Measurements from ENCODE around the gene ABCD2.

ABCD2 gene

DNA sequence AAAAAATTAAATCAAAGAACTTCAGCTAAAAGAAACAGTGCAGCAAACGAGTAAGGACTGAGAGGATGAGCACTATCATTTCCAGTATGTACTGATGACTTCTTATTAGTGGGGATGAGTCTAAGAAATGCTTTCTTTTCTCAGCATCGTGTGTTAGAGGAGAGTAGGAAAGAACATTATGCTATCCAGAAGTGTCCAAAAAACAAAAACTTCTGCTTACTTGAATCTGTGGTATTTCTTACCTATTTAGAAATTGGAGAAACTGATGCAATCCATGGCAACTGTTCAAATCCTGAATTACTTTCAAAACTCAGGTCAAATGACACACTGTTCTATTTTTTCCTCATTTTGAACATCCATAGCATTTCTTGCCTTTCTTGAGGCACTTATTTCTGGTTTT is 23.7 kb downstream of the ABCD2 start:
- no peak for TF ChIP-seq POLR2AphosphoS5 (IDR thresholded peaks at IDR 0.05; ENCODE audit: low read depth, low read length)
- TF ChIP-seq TAF1 (IDR thresholded peaks at IDR 0.05; ENCODE audit: borderline replicate concordance, insufficient read depth, low read length): no peak
- TF ChIP-seq SIN3A (IDR thresholded peaks at IDR 0.05; ENCODE audit: borderline replicate concordance, insufficient read depth, low read length): no peak
- TF ChIP-seq FOXP2 (optimal IDR thresholded peaks at IDR 0.05; ENCODE audit: borderline replicate concordance, extremely low read depth, extremely low read length, insufficient read depth): no peak

DNA sequence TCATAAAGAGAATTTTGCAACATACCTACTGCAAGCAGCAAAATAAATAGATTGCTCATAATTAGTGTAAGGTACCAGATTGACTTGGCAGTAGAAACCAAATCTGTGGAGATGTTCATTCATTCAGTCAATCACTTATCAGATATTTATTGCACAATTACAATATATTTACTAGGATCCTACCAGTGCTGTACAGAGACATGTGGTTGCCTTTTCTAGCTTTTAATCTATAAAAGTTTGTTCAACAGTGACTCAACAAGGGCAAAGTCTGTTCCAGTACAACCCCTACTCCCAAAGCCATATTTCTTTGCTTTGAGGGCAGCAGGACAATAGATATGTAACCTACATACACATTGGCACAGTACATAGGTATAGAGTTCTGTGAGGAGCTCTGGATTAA is 27.3 kb downstream of the ABCD2 start:
- TF ChIP-seq, protein P1, sequence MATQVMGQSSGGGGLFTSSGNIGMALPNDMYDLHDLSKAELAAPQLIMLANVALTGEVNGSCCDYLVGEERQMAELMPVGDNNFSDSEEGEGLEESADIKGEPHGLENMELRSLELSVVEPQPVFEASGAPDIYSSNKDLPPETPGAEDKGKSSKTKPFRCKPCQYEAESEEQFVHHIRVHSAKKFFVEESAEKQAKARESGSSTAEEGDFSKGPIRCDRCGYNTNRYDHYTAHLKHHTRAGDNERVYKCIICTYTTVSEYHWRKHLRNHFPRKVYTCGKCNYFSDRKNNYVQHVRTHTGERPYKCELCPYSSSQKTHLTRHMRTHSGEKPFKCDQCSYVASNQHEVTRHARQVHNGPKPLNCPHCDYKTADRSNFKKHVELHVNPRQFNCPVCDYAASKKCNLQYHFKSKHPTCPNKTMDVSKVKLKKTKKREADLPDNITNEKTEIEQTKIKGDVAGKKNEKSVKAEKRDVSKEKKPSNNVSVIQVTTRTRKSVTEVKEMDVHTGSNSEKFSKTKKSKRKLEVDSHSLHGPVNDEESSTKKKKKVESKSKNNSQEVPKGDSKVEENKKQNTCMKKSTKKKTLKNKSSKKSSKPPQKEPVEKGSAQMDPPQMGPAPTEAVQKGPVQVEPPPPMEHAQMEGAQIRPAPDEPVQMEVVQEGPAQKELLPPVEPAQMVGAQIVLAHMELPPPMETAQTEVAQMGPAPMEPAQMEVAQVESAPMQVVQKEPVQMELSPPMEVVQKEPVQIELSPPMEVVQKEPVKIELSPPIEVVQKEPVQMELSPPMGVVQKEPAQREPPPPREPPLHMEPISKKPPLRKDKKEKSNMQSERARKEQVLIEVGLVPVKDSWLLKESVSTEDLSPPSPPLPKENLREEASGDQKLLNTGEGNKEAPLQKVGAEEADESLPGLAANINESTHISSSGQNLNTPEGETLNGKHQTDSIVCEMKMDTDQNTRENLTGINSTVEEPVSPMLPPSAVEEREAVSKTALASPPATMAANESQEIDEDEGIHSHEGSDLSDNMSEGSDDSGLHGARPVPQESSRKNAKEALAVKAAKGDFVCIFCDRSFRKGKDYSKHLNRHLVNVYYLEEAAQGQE (IDR thresholded peaks at IDR 0.05; ENCODE audit: insufficient read depth in 1 of 2, low read depth in 2 of 2, low read length in 2 of 2): no peak
- TF ChIP-seq POLR2AphosphoS5 (IDR thresholded peaks at IDR 0.05; ENCODE audit: low read depth, low read length): no peak
- no peak for TF ChIP-seq FOXP2 (optimal IDR thresholded peaks at IDR 0.05; ENCODE audit: borderline replicate concordance, extremely low read depth, extremely low read length, insufficient read depth)
- no peak for TF ChIP-seq SIN3A (IDR thresholded peaks at IDR 0.05; ENCODE audit: borderline replicate concordance, insufficient read depth, low read length)

DNA sequence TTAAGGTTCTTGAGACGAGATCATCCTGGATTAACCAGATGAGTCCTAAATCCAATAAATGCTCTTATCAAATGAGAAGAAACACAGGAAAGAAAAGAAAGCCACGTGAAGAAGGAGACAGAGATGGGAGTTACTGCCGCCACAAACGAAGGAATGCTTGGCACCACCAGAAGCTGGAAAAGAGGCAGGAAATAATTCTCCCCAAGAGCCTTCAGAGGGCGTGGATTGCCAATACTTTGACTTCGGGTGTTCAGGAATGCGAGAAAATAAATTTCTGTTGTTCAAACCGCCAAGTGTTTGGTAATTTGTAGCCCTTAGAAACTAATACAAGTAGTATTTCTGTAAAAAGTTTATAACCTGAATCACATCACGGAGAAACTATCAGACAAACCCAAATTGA is 31.3 kb downstream of the ABCD2 start:
- TF ChIP-seq, protein P1 (IDR thresholded peaks at IDR 0.05; ENCODE audit: insufficient read depth in 1 of 2, low read depth in 2 of 2, low read length in 2 of 2): no peak
- TF ChIP-seq TAF1 (IDR thresholded peaks at IDR 0.05; ENCODE audit: borderline replicate concordance, insufficient read depth, low read length) (no peak), SIN3A (IDR thresholded peaks at IDR 0.05; ENCODE audit: borderline replicate concordance, insufficient read depth, low read length) (no peak), FOXP2 (optimal IDR thresholded peaks at IDR 0.05; ENCODE audit: borderline replicate concordance, extremely low read depth, extremely low read length, insufficient read depth) (no peak), POLR2AphosphoS5 (IDR thresholded peaks at IDR 0.05; ENCODE audit: low read depth, low read length) (no peak)

DNA sequence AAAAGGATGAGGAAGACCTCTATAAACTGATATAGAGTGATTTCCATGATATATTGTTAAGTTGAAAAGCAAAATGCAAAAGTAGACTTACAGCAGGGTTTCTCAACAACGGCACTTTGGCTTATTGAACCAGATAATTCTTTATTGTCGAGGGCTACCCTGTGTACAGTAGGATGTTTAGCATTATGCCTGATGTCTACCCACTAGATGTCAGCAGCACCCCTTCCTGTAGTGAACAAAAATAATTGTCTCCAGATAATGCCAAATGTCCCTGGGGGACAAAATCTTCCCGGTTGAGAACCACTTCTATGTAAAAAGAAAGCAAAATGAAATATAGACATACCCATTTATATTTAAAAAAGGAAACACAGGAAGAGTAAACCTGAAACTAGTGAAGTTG is 32.4 kb downstream of the ABCD2 start:
- TF ChIP-seq FOXP2 (optimal IDR thresholded peaks at IDR 0.05; ENCODE audit: borderline replicate concordance, extremely low read depth, extremely low read length, insufficient read depth): no peak
- TF ChIP-seq, protein P1 (IDR thresholded peaks at IDR 0.05; ENCODE audit: insufficient read depth in 1 of 2, low read depth in 2 of 2, low read length in 2 of 2): no peak
- TF ChIP-seq TAF1 (IDR thresholded peaks at IDR 0.05; ENCODE audit: borderline replicate concordance, insufficient read depth, low read length): no peak
- no peak for TF ChIP-seq POLR2AphosphoS5 (IDR thresholded peaks at IDR 0.05; ENCODE audit: low read depth, low read length)
- TF ChIP-seq SIN3A (IDR thresholded peaks at IDR 0.05; ENCODE audit: borderline replicate concordance, insufficient read depth, low read length): no peak

DNA sequence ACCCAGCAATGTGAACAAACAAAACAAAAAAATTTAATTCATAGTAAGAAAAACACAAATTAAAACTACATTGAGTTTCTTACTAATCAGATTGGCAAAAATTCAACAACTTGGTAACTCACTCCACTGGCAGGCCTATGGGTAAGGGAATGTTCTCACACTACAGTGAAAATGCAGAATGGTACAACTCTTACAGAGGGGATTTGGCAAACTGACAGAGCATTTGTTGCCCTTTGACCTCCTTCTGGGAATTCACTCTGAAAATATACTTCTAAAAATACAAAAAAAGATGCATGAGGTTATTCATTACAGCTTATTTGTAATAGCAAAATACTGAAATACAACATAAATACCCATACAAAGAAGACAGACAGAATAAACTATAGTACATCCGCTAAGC is 32.8 kb downstream of the ABCD2 start:
- TF ChIP-seq SIN3A (IDR thresholded peaks at IDR 0.05; ENCODE audit: borderline replicate concordance, insufficient read depth, low read length): no peak

DNA sequence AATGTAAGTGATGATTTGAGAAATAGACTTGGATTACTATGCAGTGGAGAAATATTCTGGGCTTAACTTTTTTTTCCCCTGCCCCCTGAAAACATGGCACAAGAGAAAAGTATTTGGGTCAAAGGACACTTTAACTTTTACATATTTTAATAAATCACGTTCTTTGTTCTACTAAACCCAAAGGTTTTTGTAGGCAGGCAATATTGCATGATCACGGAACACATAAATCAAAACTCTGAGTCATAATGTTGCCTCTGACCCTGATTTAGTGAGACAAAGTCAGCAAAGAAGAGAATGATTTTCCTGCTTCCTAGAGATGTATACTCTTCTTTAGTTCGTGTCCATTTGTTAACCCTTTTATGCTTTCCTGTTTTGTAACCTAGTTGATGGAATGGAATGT is 38.0 kb downstream of the ABCD2 start:
- no peak for TF ChIP-seq FOXP2 (optimal IDR thresholded peaks at IDR 0.05; ENCODE audit: borderline replicate concordance, extremely low read depth, extremely low read length, insufficient read depth)

DNA sequence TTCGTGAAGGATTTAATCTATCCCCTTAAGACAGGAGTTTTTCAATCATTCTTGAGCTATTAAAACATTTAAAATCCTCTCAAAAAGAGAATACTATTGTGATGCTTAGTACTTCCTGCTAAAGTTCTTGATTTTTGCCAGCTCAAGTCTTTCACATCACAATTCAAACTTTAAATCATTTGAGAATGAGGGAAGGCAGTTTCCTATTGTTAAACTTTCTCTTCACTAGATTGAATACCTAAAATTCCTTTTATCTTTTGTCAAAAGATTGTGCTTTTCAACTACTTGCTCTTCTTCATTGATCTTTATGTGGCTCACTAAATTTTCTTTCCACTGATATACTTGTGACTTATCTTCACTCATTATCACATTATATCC is 44.1 kb downstream of the ABCD2 start:
- TF ChIP-seq, protein P1 (IDR thresholded peaks at IDR 0.05; ENCODE audit: insufficient read depth in 1 of 2, low read depth in 2 of 2, low read length in 2 of 2): no peak
- TF ChIP-seq POLR2AphosphoS5 (IDR thresholded peaks at IDR 0.05; ENCODE audit: low read depth, low read length) (no peak), SIN3A (IDR thresholded peaks at IDR 0.05; ENCODE audit: borderline replicate concordance, insufficient read depth, low read length) (no peak), TAF1 (IDR thresholded peaks at IDR 0.05; ENCODE audit: borderline replicate concordance, insufficient read depth, low read length) (no peak), FOXP2 (optimal IDR thresholded peaks at IDR 0.05; ENCODE audit: borderline replicate concordance, extremely low read depth, extremely low read length, insufficient read depth) (no peak)

Measured in PFSK-1 (cell line).